Metanephros (tissue), 2 donors: ENCODE results near the gene WDR77. TPM values are rescaled to one million over a fixed set of nuclear protein-coding genes. Genes with fewer than 3 reads are reported as not detected.

Source experiments
- small RNA-seq: library from RNA; depleted of rRNA; stranded (forward); fragments of <200 nt; gene quantifications from one replicate; pipeline ENCODE3, GENCODE V24; 2014; ENCODE audit warnings: low replicate concordance
- total RNA-seq: library from RNA; depleted of rRNA; stranded (reverse); fragments of >200 nt; gene quantifications from one replicate; pipeline ENCODE4 v1.2.3, GENCODE V29; 2014

The WDR77 gene
- total RNA-seq = 24.2 TPM

GRCh38 chr1:111448918-111449702 is at the start of gene WDR77, which contains the start of gene ATP5PB:
Gene WDR77, minus strand, starts transcription at chr1:111449256. Its CDS starts 87 bp downstream, at chr1:111449169.
Gene ATP5PB, plus strand, starts transcription at chr1:111449464. Its CDS starts 78 bp downstream, at chr1:111449542.

Small RNAs within 50 kb of the gene (small RNA-seq; reads per million reads assigned to genes)
- gene RF00019 (not detected), gene RNU6-792P (not detected)

Other genes starting within 250 kb of the WDR77 start
- gene DENND2D, start 248.6 kb downstream of the WDR77 start, total RNA-seq = 17.2 TPM
- 0.70 TPM for gene CHI3L2, start 221.5 kb downstream of the WDR77 start, total RNA-seq
- not detected for gene CHIA, start 158.4 kb downstream of the WDR77 start, total RNA-seq
- gene OVGP1, start 21.5 kb downstream of the WDR77 start, total RNA-seq = 2.0 TPM
- gene ATP5PB, start 208 bp upstream of the WDR77 start, total RNA-seq = 262 TPM
- gene C1orf162, start 24.7 kb upstream of the WDR77 start, total RNA-seq = 2.9 TPM
- 0.88 TPM for gene ADORA3, start 54.4 kb upstream of the WDR77 start, total RNA-seq
- gene TMIGD3, start 54.4 kb upstream of the WDR77 start, total RNA-seq = 0.47 TPM
- gene RAP1A, start 170.5 kb upstream of the WDR77 start, total RNA-seq = 27.1 TPM